Measurements from ENCODE around the gene LDB3. TPM values are rescaled to one million over a fixed set of nuclear protein-coding genes. Genes with fewer than 3 reads are reported as not detected.

Gene LDB3
- polyA plus RNA-seq, 1 donor, result 1.2 TPM

GRCh38 chr10:86651631-86652331 lies 16.5 kb upstream of the LDB3 start:
- DNase-seq, result no peak

GRCh38 chr10:86652361-86653202 lies 15.7 kb upstream of the LDB3 start:
- DNase-seq, result no peak

- no peak for DNase-seq
These were observed 14.9 kb upstream of the LDB3 start for GRCh38 chr10:86653379-86653778.

GRCh38 chr10:86653987-86654386 lies 14.3 kb upstream of the LDB3 start:
- DNase-seq, result no peak

GRCh38 chr10:86654411-86655172 lies 13.7 kb upstream of the LDB3 start, which contains the start of gene OPN4:
TSS of gene OPN4 (plus strand) at chr10:86654547. CDS start at chr10:86654784, 237 bp downstream.
- no peak for DNase-seq

- no peak for DNase-seq
These were observed 13.2 kb upstream of the LDB3 start for GRCh38 chr10:86655173-86655540.

- DNase-seq, result no peak
These were observed 12.7 kb upstream of the LDB3 start for GRCh38 chr10:86655596-86655995.

GRCh38 chr10:86657011-86657395 lies 11.3 kb upstream of the LDB3 start:
- DNase-seq, result no peak

GRCh38 chr10:86657396-86658011 lies 10.8 kb upstream of the LDB3 start:
- no peak for DNase-seq

GRCh38 chr10:86658261-86658741 lies 10.0 kb upstream of the LDB3 start:
- no peak for DNase-seq

GRCh38 chr10:86658751-86659150 lies 9.6 kb upstream of the LDB3 start:
- DNase-seq, result no peak

- DNase-seq, result no peak
These were observed 9.1 kb upstream of the LDB3 start for GRCh38 chr10:86659161-86659691.

GRCh38 chr10:86659721-86660453 lies 8.4 kb upstream of the LDB3 start:
- no peak for DNase-seq

- DNase-seq, result no peak
These were observed 6.9 kb upstream of the LDB3 start for GRCh38 chr10:86661161-86662025.

GRCh38 chr10:86662186-86663045 lies 5.9 kb upstream of the LDB3 start:
- DNase-seq, result no peak

GRCh38 chr10:86663046-86663345 lies 5.3 kb upstream of the LDB3 start:
- DNase-seq, result no peak

GRCh38 chr10:86663576-86664339 lies 4.6 kb upstream of the LDB3 start:
- no peak for DNase-seq

Measured in left kidney (tissue), 2 donors.